HCT116 (cell line): ENCODE results near the gene IRX6. TPM values are rescaled to one million over a fixed set of nuclear protein-coding genes. Genes with fewer than 3 reads are reported as not detected.

Source experiments
- ATAC-seq: fragments of 200-7000 bp; cut with Tn5 transposase; 2 replicates; pipeline ENCODE4 v1.9.1; 2020; ENCODE audit warnings: mild to moderate bottlenecking, moderate library complexity
- BruUV-seq: library from RNA; stranded (reverse); fragments of 400-500 nt; replicated peaks from 2 replicates; lab custom pipeline; 2021; lab: Mats Ljungman, UMichigan
- CTCF ChIA-PET: fragments of 300-600 bp; sonication (Branson Sonifier 250); formaldehyde crosslinking; loops from one replicate; lab custom pipeline; 2021; ENCODE audit warnings: antibody characterized with exemption; lab: Charles Lee
- POLR2A ChIA-PET: fragments of 300-600, 350-600 bp; sonication (Branson Sonifier 250); formaldehyde crosslinking; loops from one replicate; lab custom pipeline; 2021; ENCODE audit warnings: antibody characterized with exemption; lab: Charles Lee
- RAD21 ChIA-PET, 2 experiments: fragments of 300-600 bp; sonication (Branson Sonifier 250); formaldehyde crosslinking; loops; one replicate each; lab custom pipeline; 2023; ENCODE audit warnings: low total read pairs in 2 of 2; ENCODE audit not compliant: uncharacterized antibody in 2 of 2, unreplicated experiment in 2 of 2, low non-redundant PET in 1 of 2; lab: Charles Lee
- DNase-seq: peaks from one replicate; pipeline ENCODE4 v3.0.0-alpha.2; 2010; ENCODE audit warnings: low read depth, low spot score
- H2AFZ ChIP-seq: fragments of 200-600 bp; shearing (Covaris generic), sonication (generic); 2 replicates; pipeline ENCODE4 v1.6.1; 2017; ENCODE audit warnings: low read depth, mixed run types, mixed read lengths, antibody characterized with exemption, low read length; ENCODE audit not compliant: poor library complexity, severe bottlenecking
- H3K27ac ChIP-seq: 2 replicates; pipeline ENCODE4 v1.5.1; 2012; ENCODE audit warnings: low read depth, low read length
- H3K27me3 ChIP-seq: fragments of 200-600 bp; sonication (generic); 2 replicates; pipeline ENCODE4 v1.6.1; 2016; ENCODE audit warnings: mixed run types, low read length, mixed read lengths; ENCODE audit not compliant: insufficient read depth
- H3K36me3 ChIP-seq, 2 experiments: fragments of 200-500 bp in 1 of 2; fragments of 200-600 bp in 1 of 2; sonication (Bioruptor generic) in 1 of 2; sonication (generic) in 1 of 2; 2 replicates each; pipeline versions ENCODE4 v1.5.1 to v1.6.1; 2014 to 2016; ENCODE audit warnings: low read length in 2 of 2, inconsistent platforms in 1 of 2, mixed read lengths in 1 of 2, mixed run types in 1 of 2; ENCODE audit not compliant: insufficient read depth in 2 of 2, control insufficient read depth in 1 of 2
- H3K4me1 ChIP-seq, 2 experiments: fragments of 200-600 bp in 1 of 2; sonication (generic) in 1 of 2; 2 replicates each; pipeline versions ENCODE4 v1.5.1 to v1.6.1; 2012 to 2017; ENCODE audit warnings: low read length in 2 of 2, inconsistent platforms in 1 of 2, mild to moderate bottlenecking in 1 of 2, mixed read lengths in 1 of 2, mixed run types in 1 of 2, moderate library complexity in 1 of 2; ENCODE audit not compliant: insufficient read depth in 2 of 2, control insufficient read depth in 1 of 2
- H3K4me2 ChIP-seq: fragments of 200-600 bp; sonication (generic); 2 replicates; pipeline ENCODE4 v1.6.1; 2017; ENCODE audit warnings: mixed run types, low read length, mixed read lengths
- H3K4me3 ChIP-seq, 2 experiments: fragments of 200-600 bp in 1 of 2; sonication (generic) in 1 of 2; replicated peaks in 1 of 2; 2 replicates each; pipeline ENCODE4 v1.5.1; 2011 to 2016; ENCODE audit warnings: low read length in 2 of 2, control low read depth in 1 of 2, low read depth in 1 of 2, mild to moderate bottlenecking in 1 of 2, mixed read lengths in 1 of 2, mixed run types in 1 of 2
- H3K79me2 ChIP-seq: fragments of 200-600 bp; sonication (generic); 2 replicates; pipeline ENCODE4 v1.6.1; 2017; ENCODE audit warnings: mild to moderate bottlenecking, mixed run types, low read length, moderate library complexity, mixed read lengths; ENCODE audit not compliant: insufficient read depth
- H3K9ac ChIP-seq: fragments of 200-600 bp; sonication (generic); 2 replicates; pipeline ENCODE4 v1.6.1; 2016; ENCODE audit warnings: low read length, mixed read lengths
- H3K9me2 ChIP-seq: fragments of 200-600 bp; sonication (generic), shearing (Covaris generic); 2 replicates; pipeline ENCODE4 v1.6.1; 2017; ENCODE audit warnings: mixed run types, mild to moderate bottlenecking, moderate library complexity; ENCODE audit not compliant: insufficient read depth
- H3K9me3 ChIP-seq, 2 experiments: fragments of 200-500 bp in 1 of 2; fragments of 200-600 bp in 1 of 2; sonication (Bioruptor generic) in 1 of 2; sonication (generic) in 1 of 2; 2 replicates each; pipeline ENCODE4 v1.6.1; 2014 to 2017; ENCODE audit warnings: low read length in 2 of 2, mixed read lengths in 2 of 2, inconsistent platforms in 1 of 2, low read depth in 1 of 2, mild to moderate bottlenecking in 1 of 2, mixed run types in 1 of 2, moderate library complexity in 1 of 2; ENCODE audit not compliant: control insufficient read depth in 1 of 2, insufficient read depth in 1 of 2
- H4K20me1 ChIP-seq: fragments of 200-600 bp; sonication (generic), shearing (Covaris generic); 2 replicates; pipeline ENCODE4 v1.6.1; 2017; ENCODE audit warnings: mixed run types, mild to moderate bottlenecking, moderate library complexity; ENCODE audit not compliant: insufficient read depth
- RAD21 ChIP-seq: IDR thresholded peaks from 2 replicates; pipeline ENCODE4 v1.6.1; 2012; ENCODE audit warnings: low read depth, mild to moderate bottlenecking
- REST ChIP-seq: IDR thresholded peaks from 2 replicates; pipeline ENCODE4 v1.6.1; 2012; ENCODE audit warnings: low read depth
- intact Hi-C: fragments of 100-400 bp; cut with micrococcal nuclease; formaldehyde crosslinking; loops from 2 replicates; pipeline ENCODE4 v1.10.0; 2022
- total RNA-seq: library from RNA; stranded (reverse); gene quantifications from one replicate; pipeline ENCODE4 v1.2.1, GENCODE V29; 2021; ENCODE audit not compliant: unreplicated experiment
- TF ChIP-seq, protein P1 (sequence below), 3 experiments: fragments of 200-600 bp in 1 of 3; sonication (generic) in 1 of 3; IDR thresholded peaks in 2 of 3; conservative IDR thresholded peaks in 1 of 3; 2 replicates each; pipeline ENCODE4 v1.5.1; 2012 to 2017; ENCODE audit warnings: low read depth in 2 of 3, low read length in 2 of 3, antibody characterized with exemption in 1 of 3, borderline replicate concordance in 1 of 3, control low read depth in 1 of 3, mild to moderate bottlenecking in 1 of 3, mixed read lengths in 1 of 3, mixed run types in 1 of 3, moderate library complexity in 1 of 3; ENCODE audit not compliant: insufficient read depth in 1 of 3

The IRX6 gene
- total RNA-seq, 1 experiment from 2014 or later = not detected

- Histone ChIP-seq H3K4me3 (no peak overlapping the region), H3K27ac (no peak overlapping the region), H2AFZ (no peak overlapping the region), H3K9me2 (no peaks in the 10 kb centered on the region), H3K27me3 (peaks cover 4% of the 10 kb centered on the region; the same call in 1 of the 2 replicates), H3K4me2 (no peak overlapping the region), H3K79me2 (no peaks in the 10 kb centered on the region), H3K9me3 (no peaks in the 10 kb centered on the region), H3K36me3 (no peaks in the 10 kb centered on the region), H3K9ac (no peak overlapping the region), H4K20me1 (no peaks in the 10 kb centered on the region), H3K4me1 (peaks cover 0 to 13% of the 10 kb centered on the region in 2 experiments; a peak in 1 of 4 replicates)
- BruUV-seq = no TSS peak
- TF ChIP-seq RAD21 (peak; percentile 30), REST (no peak)
- TF ChIP-seq, protein P1, sequence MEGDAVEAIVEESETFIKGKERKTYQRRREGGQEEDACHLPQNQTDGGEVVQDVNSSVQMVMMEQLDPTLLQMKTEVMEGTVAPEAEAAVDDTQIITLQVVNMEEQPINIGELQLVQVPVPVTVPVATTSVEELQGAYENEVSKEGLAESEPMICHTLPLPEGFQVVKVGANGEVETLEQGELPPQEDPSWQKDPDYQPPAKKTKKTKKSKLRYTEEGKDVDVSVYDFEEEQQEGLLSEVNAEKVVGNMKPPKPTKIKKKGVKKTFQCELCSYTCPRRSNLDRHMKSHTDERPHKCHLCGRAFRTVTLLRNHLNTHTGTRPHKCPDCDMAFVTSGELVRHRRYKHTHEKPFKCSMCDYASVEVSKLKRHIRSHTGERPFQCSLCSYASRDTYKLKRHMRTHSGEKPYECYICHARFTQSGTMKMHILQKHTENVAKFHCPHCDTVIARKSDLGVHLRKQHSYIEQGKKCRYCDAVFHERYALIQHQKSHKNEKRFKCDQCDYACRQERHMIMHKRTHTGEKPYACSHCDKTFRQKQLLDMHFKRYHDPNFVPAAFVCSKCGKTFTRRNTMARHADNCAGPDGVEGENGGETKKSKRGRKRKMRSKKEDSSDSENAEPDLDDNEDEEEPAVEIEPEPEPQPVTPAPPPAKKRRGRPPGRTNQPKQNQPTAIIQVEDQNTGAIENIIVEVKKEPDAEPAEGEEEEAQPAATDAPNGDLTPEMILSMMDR (IDR thresholded peaks at IDR 0.05 in 2 of 3, conservative IDR thresholded peaks at IDR 0.05 in 1 of 3; ENCODE audit: borderline replicate concordance in 1 of 3, insufficient read depth in 1 of 3, low read depth in 2 of 3, low read length in 2 of 3) = peak in 2 of 3 experiments; percentile 28 to 39; a peak in 4 of 6 replicates
- ChIA-PET CTCF (no interaction called here), RAD21 (no interaction called here), POLR2A (no interaction called here)
- DNase-seq = no peak
- intact Hi-C loops = loop anchor here (10.0 kb wide), 1 partner anchor 221 kb away; no protein-coding TSS in a partner anchor
- ATAC-seq = no peak
These were observed 29.9 kb upstream of the IRX6 start for GRCh38 chr16:55294129-55294528.
